Right renal cortex interstitium (tissue), 3 donors: ENCODE measurements around the gene KIRREL3. TPM values are rescaled to one million over a fixed set of nuclear protein-coding genes. Genes with fewer than 3 reads are reported as not detected.

Experiments
- DNase-seq, 3 donors: peaks; one replicate each; pipeline ENCODE4 v3.0.0-alpha.2; 2013; ENCODE audit warnings: low read depth in 3 of 3, low spot score in 2 of 3
- polyA plus RNA-seq, 3 donors: library from polyadenylated mRNA; unstranded; fragments of 120-200 nt; gene quantifications; one replicate each; pipeline ENCODE4 v1.2.1, GENCODE V29; 2013; ENCODE audit not compliant: insufficient read length in 3 of 3

The KIRREL3 gene
- polyA plus RNA-seq, 3 donors, result 1.2 to 1.4 (median 1.3) TPM

DNA sequence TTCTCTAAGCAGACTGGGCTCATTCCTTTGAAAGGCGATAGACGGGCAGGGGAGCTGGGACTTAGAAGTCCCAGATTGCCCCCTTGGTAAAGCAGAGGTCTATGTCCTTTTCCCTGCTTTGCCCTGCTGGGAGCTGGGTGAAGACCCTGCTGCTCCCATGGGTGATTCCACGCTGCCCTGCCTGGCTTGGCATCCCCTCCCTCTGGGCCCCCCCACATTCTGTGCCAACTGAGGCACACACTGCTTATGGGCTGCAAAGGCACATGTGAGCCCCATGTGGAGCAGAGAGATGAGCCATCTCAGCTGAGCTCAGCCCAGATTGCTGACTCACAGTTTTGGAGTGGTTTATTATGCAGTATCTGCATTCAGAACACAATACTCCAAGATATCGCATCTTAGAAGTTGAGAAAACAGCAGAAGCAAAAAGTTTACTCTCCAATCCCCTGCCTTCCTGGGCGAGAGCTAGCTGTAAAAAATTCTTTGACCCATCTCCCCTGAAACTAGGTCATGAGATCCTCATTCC, 517.9 kb downstream of the KIRREL3 start:
- DNase-seq, result no peak

DNA sequence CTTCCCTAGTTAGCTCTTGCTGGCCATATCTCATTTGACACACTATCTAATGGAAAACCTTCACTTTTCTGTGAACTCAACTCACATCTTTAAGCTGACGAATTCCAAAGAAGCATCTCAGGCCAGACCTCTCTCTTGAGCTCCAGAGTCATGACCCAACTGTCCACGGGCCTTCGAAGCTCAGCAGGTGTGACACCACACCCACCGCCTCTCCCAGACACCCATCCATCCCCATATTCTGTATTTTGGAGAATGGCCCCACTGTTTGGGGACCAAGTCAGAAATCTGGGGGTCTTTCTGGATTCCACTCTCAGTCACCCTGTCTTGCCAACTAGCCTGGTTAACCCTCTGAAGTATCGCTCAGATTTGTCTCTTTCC, 519.3 kb downstream of the KIRREL3 start:
- no peak for DNase-seq

- DNase-seq, result peak; percentile 67 to 76 (median 70)
Observed at GRCh38 chr11:126480410-126481302, 519.9 kb downstream of the KIRREL3 start.

DNA sequence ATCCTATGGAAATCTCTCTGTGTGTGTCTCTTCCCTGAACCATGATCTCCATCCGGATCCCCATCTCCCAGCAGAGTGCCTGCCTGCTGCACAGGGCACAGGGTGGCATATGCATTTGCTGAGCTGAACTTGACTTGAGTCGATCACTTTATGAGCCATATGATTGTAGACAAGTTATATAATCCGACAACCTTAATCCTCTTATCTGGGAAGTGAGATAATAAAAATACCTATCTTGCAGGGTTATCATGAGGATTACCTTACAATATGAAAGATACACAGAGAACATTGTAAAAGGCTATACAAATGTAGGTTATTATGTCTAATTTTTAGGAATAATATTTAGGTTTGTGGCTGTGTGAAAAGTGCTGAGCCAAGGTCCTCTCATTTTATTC, 520.6 kb downstream of the KIRREL3 start:
- no peak for DNase-seq

- DNase-seq, result no peak
Observed at GRCh38 chr11:126479178-126479930, 521.2 kb downstream of the KIRREL3 start.

DNA sequence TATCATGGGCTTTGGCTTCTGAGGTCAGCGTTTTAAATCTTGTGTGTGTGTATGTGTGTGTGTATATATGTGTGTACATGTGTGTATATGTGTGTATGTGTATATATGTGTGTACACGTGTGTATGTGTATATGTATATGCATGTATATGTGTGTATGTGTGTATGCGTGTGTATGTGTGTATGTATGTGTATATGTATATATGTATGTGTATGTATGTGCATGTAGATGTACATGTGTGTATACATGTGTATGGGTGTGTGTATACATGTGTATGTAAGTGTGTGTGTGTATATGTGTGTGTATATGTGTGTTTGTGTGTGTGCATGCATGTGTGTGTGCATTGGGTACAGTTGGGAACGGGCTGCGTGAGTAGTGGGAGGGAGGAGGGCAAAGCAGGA, 522.1 kb downstream of the KIRREL3 start:
- no peak for DNase-seq

- no peak for DNase-seq
Observed at GRCh38 chr11:126477535-126478305, 522.9 kb downstream of the KIRREL3 start.

GRCh38 chr11:126476977-126477376, 523.6 kb downstream of the KIRREL3 start:
- no peak for DNase-seq

DNA sequence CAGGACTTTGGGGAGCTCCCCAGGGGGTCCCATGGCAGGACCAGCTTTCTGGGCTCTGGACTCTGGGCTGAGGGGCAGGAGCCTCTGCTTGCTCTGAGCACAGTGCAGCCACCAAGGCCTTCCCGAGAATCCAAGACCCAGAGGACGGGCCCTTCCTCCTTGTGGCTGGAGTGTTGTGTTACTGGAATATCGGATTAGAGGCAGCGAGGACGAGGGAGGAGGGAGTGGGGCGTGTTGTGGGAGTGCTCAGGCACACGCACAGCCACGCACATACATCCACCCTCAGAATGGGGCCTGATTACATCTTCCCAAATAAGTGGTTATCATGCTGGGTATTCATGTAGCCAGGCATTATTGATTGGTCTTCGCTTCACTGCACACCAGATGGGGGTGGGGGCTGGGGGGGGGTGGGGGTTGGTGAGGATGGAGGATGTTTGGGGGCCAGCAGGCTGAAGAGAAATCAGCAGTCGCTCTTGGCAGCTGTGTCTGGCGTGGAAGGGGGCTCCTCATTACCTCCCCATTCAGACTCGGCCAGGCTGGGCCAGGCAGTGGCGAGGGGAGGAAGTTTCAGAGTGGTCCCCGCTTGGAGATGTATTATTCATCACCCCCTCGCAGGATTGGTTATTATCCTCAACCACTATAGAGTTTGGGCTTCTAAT, 524.2 kb downstream of the KIRREL3 start:
- no peak for DNase-seq

DNA sequence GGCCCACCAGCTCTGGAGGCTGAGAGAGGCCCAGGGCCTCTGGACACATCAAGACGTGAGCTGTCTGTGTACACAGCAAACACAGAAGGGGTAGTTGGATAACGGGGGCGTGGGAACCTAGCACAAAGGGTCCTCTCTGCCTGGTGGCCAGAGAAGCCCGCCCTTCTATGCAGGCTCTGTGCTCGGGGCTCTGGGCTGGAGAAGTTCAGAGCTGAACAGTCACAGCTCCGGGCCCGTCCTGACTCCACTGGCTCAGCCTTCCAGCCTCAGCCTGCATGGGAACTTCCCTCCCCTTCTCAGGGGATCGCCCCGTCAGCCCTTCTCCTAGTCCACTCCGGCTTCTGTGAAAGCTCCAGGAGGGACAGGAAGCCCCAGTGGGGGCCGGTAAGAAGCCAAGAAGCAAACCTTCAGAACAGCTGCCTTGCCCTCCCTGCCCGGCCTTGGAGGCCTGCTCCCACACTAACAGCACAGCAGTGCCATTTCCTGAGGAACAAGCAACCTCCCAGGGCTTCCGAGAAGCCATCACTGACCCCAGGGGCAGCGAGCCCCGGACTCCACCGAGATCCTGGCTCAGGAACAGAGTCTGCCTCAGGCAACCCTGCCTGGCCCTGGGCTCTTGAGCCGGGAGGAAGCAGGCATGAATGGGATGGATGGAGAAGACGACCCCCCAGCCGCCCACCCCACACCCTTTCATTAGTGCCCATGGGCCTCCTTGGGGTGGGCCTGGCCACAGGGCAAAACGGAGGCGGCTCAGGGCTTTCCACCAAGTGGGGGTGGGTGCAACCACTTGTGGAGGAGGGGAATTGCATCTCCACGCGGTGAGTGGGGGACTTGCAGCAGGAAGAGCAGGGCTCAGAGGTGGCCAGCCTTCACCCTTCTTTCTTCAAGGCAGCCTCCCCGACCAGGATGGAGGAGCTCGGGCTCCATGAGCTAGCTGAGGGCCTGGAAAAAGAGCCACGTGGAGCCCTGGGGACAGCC, 525.3 kb downstream of the KIRREL3 start:
- DNase-seq, result no peak

DNA sequence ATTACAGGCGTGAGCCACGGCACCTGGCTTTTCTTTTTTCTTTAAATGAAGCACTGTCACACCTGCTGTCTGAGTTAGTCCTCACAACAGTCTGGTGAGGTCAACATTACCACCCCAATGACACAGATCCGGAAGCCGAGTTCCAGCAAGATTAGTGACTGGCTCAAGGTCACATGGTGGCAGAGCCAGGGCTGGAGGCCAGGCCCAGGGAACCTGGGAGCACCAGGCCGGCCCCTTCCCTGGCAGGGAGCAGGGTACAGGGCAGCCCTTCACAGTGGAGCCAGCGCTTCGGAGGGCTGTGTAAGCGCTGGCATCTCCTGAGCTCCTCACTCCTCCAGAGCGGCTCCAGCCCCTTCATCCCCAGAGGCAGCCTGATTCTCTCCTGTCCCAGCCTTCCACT, 526.4 kb downstream of the KIRREL3 start:
- no peak for DNase-seq

GRCh38 chr11:126473269-126473668, 527.3 kb downstream of the KIRREL3 start:
- no peak for DNase-seq

- no peak for DNase-seq
Observed at GRCh38 chr11:126469311-126469710, 531.3 kb downstream of the KIRREL3 start.

- no peak for DNase-seq
Observed at GRCh38 chr11:126468102-126468521, 532.5 kb downstream of the KIRREL3 start.

- no peak for DNase-seq
Observed at GRCh38 chr11:126467471-126467870, 533.1 kb downstream of the KIRREL3 start.

GRCh38 chr11:126467046-126467370, 533.6 kb downstream of the KIRREL3 start:
- no peak for DNase-seq

- no peak for DNase-seq
Observed at GRCh38 chr11:126466236-126467045, 534.1 kb downstream of the KIRREL3 start.

DNA sequence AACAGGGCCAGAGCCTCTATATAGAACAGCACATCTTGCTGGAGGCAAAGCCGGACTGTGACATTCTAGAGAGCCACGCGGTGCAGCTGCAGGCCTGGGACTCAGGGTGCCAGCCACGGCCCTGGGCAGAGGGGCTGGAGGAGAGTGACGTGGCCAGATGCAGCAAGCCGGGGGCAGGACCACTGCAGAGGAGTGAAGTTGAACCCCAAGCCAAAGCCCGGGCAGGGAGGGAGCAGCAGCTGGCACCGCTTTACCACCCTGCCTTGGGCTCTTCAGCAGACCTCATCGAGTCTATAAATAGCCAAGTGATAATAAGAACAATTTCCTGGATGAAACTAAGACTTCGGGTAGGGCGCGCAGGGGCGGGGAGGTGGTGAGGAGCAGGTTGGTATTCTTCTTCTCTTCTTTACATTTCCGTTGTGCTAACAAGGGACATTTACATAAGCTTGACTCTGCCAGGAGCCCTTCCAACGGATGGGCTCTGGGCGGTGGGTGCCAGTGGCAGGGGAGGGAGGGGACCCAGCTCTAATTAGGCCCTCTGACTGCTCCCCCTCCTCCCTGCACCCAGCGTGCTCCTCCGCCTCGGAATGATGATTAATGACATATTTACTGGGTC, 534.9 kb downstream of the KIRREL3 start:
- no peak for DNase-seq
